HEK293 (cell line): ENCODE measurements around the gene UBR1.
"Not testable (repeated sequence)": the region's sequence is repeated elsewhere in the genome, so short reads cannot be mapped to it uniquely, and the experiment has no call there.

Source experiments
- CTCF ChIA-PET: fragments of 350-600 bp; formaldehyde crosslinking; extraction: SDS; loops from one replicate; lab custom pipeline; 2021; ENCODE audit warnings: antibody characterized with exemption; lab: Yijun Ruan, JAX
- POLR2A ChIA-PET: fragments of 300-600 bp; formaldehyde crosslinking; extraction: SDS; loops from one replicate; lab custom pipeline; 2020; ENCODE audit warnings: antibody characterized with exemption, inconsistent platforms; lab: Yijun Ruan, JAX
- H3K27ac ChIP-seq: fragments of 200-500 bp; sonication (Bioruptor generic); 2 replicates; pipeline ENCODE4 v1.5.1; 2014; ENCODE audit warnings: low read depth, low read length, control low read depth, inconsistent platforms; ENCODE audit errors: extremely low read depth
- H3K36me3 ChIP-seq, 2 experiments: fragments of 200-500 bp in 1 of 2; sonication (Bioruptor generic) in 1 of 2; 1 replicate in 1 of 2; 2 replicates in 1 of 2; pipeline ENCODE4 v1.5.1; 2014 to 2017; ENCODE audit warnings: inconsistent platforms in 2 of 2, low read length in 2 of 2; ENCODE audit not compliant: control insufficient read depth in 2 of 2, insufficient read depth in 1 of 2
- H3K4me1 ChIP-seq: fragments of 200-500 bp; sonication (Bioruptor generic); 2 replicates; pipeline ENCODE4 v1.5.1; 2014; ENCODE audit warnings: mild to moderate bottlenecking, low read length, inconsistent platforms; ENCODE audit not compliant: control insufficient read depth, insufficient read depth
- H3K4me3 ChIP-seq: 2 replicates; pipeline ENCODE4 v1.5.1; 2011; ENCODE audit warnings: low read depth, mild to moderate bottlenecking, control low read depth, low read length, moderate library complexity
- H3K9me3 ChIP-seq: fragments of 200-500 bp; sonication (Bioruptor generic); 2 replicates; pipeline ENCODE4 v1.5.1; 2014; ENCODE audit warnings: low read depth, low read length, inconsistent platforms; ENCODE audit not compliant: control insufficient read depth, insufficient read depth
- GLIS1 ChIP-seq: fragments of 450-650 bp; formaldehyde crosslinking; IDR thresholded peaks from 2 replicates; pipeline ENCODE4 v1.5.1; 2016; ENCODE audit warnings: missing biosample characterization, missing genetic modification characterization
- KLF10 ChIP-seq: fragments of 450-650 bp; IDR thresholded peaks from 2 replicates; pipeline ENCODE4 v1.5.1; 2018; ENCODE audit warnings: missing biosample characterization, mild to moderate bottlenecking, missing genetic modification characterization
- MEIS1 ChIP-seq: sonication (generic); formaldehyde crosslinking; IDR thresholded peaks from 2 replicates; pipeline ENCODE4 v1.8.1; 2022; ENCODE audit warnings: missing genetic modification reagents, mild to moderate bottlenecking, borderline replicate concordance
- ZBTB1 ChIP-seq: fragments of 450-650 bp; formaldehyde crosslinking; IDR thresholded peaks from 2 replicates; pipeline ENCODE4 v1.5.1; 2016; ENCODE audit warnings: missing biosample characterization, missing genetic modification characterization
- ZFP3 ChIP-seq: fragments of 450-650 bp; formaldehyde crosslinking; IDR thresholded peaks from 2 replicates; pipeline ENCODE4 v1.5.1; 2016; ENCODE audit warnings: low read depth, missing biosample characterization, missing genetic modification characterization
- ZNF146 ChIP-seq: fragments of 450-650 bp; formaldehyde crosslinking; IDR thresholded peaks from 2 replicates; pipeline ENCODE4 v1.5.1; 2016; ENCODE audit warnings: missing biosample characterization, missing genetic modification characterization
- ZNF174 ChIP-seq: fragments of 450-650 bp; formaldehyde crosslinking; IDR thresholded peaks from 2 replicates; pipeline ENCODE4 v1.5.0; 2017; ENCODE audit warnings: missing biosample characterization, mild to moderate bottlenecking, missing genetic modification characterization
- ZNF202 ChIP-seq: fragments of 450-650 bp; formaldehyde crosslinking; IDR thresholded peaks from 2 replicates; pipeline ENCODE4 v1.5.1; 2016; ENCODE audit warnings: missing biosample characterization, missing genetic modification characterization, borderline replicate concordance
- ZNF335 ChIP-seq: fragments of 450-650 bp; formaldehyde crosslinking; conservative IDR thresholded peaks from 2 replicates; pipeline ENCODE4 v1.5.1; 2016; ENCODE audit warnings: missing biosample characterization, missing genetic modification characterization
- ZNF354C ChIP-seq: fragments of 450-650 bp; formaldehyde crosslinking; IDR thresholded peaks from 2 replicates; pipeline ENCODE4 v1.5.1; 2016; ENCODE audit warnings: missing biosample characterization, missing genetic modification characterization, low read depth, borderline replicate concordance
- ZNF391 ChIP-seq: fragments of 450-650 bp; formaldehyde crosslinking; IDR thresholded peaks from 2 replicates; pipeline ENCODE4 v1.5.1; 2016; ENCODE audit warnings: low read depth, missing biosample characterization, missing genetic modification characterization, borderline replicate concordance
- ZNF473 ChIP-seq: fragments of 450-650 bp; formaldehyde crosslinking; IDR thresholded peaks from 2 replicates; pipeline ENCODE4 v1.5.1; 2017; ENCODE audit warnings: missing biosample characterization, missing genetic modification characterization
- ZNF549 ChIP-seq: fragments of 450-650 bp; IDR thresholded peaks from 2 replicates; pipeline ENCODE4 v1.5.1; 2018; ENCODE audit warnings: missing biosample characterization, missing genetic modification characterization, mild to moderate bottlenecking, inconsistent platforms, moderate library complexity
- ZNF561 ChIP-seq: fragments of 450-650 bp; IDR thresholded peaks from 2 replicates; pipeline ENCODE4 v1.5.1; 2018; ENCODE audit warnings: missing biosample characterization, missing genetic modification characterization, borderline replicate concordance
- ZNF571 ChIP-seq: fragments of 450-650 bp; formaldehyde crosslinking; IDR thresholded peaks from 2 replicates; pipeline ENCODE4 v1.5.0; 2017; ENCODE audit warnings: missing biosample characterization, missing genetic modification characterization
- ZNF664 ChIP-seq: fragments of 450-650 bp; formaldehyde crosslinking; IDR thresholded peaks from 2 replicates; pipeline ENCODE4 v1.5.1; 2016; ENCODE audit warnings: missing biosample characterization, missing genetic modification characterization
- ZNF704 ChIP-seq: fragments of 450-650 bp; formaldehyde crosslinking; IDR thresholded peaks from 2 replicates; pipeline ENCODE4 v1.5.1; 2016; ENCODE audit warnings: missing biosample characterization, missing genetic modification characterization
- ZNF791 ChIP-seq: fragments of 450-650 bp; formaldehyde crosslinking; IDR thresholded peaks from 2 replicates; pipeline ENCODE4 v1.5.1; 2016; ENCODE audit warnings: missing biosample characterization, missing genetic modification characterization
- TF ChIP-seq, protein P1 (sequence below): fragments of 450-650 bp; formaldehyde crosslinking; IDR thresholded peaks from 2 replicates; pipeline ENCODE4 v1.5.1; 2017; ENCODE audit warnings: missing biosample characterization, mild to moderate bottlenecking, missing genetic modification characterization, moderate library complexity

Gene UBR1

GRCh38 chr15:43041085-43041484 is 64.8 kb downstream of the UBR1 start:
- POLR2A ChIA-PET, CTCF ChIA-PET, H3K4me3 ChIP-seq, H3K27ac ChIP-seq, H3K4me1 ChIP-seq, H3K9me3 ChIP-seq: not testable (repeated sequence)
- peak; percentile 29; the same call in 1 of the 2 replicates for TF ChIP-seq ZNF202 (tag by site-specific recombination)
- TF ChIP-seq ZNF146 (tag by site-specific recombination): peak; percentile 93
- peaks cover 4 to 42% of the 10 kb centered on the region in 2 experiments for H3K36me3 ChIP-seq

- POLR2A ChIA-PET, CTCF ChIA-PET: not testable (repeated sequence)
Observed at GRCh38 chr15:43035240-43035639, 70.6 kb downstream of the UBR1 start.

DNA sequence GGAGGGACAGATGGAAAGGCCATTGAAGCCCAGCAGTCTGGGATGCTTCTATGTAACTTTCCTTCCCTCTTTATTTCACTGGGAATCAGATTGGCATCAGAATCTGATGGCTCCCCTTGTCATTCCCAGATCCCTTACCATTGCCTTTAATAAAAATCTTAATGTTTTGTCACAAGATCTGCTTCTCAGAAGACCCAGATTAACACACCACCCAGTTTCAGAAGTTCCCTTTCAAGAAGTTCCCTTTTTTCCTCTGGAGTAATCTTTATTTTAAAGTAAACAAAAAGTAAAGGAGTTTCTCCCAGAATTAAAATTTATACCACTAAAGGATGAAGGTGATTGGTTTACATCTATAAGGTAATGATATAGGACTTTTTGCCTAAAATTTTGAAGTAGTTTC is 76.4 kb downstream of the UBR1 start:
- H3K27ac ChIP-seq: no peak overlapping the region
- TF ChIP-seq ZNF473 (tag by site-specific recombination): no peak
- no peak for TF ChIP-seq ZNF791 (tag by site-specific recombination)
- no peak for TF ChIP-seq ZNF561 (tag by site-specific recombination)
- TF ChIP-seq, all 188 proteins: peak for 0
- Histone ChIP-seq H3K4me3 (no peak overlapping the region), H3K36me3 (peaks cover 15 to 52% of the 10 kb centered on the region in 2 experiments), H3K9me3 (no peaks in the 10 kb centered on the region), H3K4me1 (no peaks in the 10 kb centered on the region)
- CTCF ChIA-PET: no interaction called here
- POLR2A ChIA-PET: no interaction called here

More at GRCh38 chr15:43035240-43035639, 70.6 kb downstream of the UBR1 start:
- H3K9me3 ChIP-seq, H3K4me3 ChIP-seq, H3K27ac ChIP-seq, H3K4me1 ChIP-seq: not testable (repeated sequence)
- H3K36me3 ChIP-seq: peaks cover 14 to 23% of the 10 kb centered on the region in 2 experiments

DNA sequence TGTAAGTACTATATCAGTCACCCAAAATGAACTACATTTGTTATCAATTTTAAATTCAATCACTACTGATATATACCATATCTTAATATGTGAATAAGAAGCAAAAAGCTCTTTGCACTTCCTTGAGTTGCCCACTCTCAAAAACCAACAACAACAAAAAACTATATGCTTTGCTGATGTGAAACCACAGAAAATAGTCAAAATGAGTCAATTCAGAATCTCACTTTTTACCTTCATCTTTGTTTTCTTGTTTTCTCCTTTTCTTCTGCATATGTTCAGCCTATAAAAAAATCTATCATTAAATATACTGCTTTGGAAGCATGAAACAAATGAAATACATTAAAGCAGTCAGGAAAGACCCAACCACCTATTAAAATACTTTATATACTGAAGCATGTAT is 80.7 kb downstream of the UBR1 start:
- TF ChIP-seq ZNF354C (tag by site-specific recombination): no peak
- no peak for TF ChIP-seq ZNF335 (tag by site-specific recombination)
- no peak for TF ChIP-seq ZFP3 (tag by site-specific recombination)
- TF ChIP-seq ZNF549 (tag by site-specific recombination): no peak
- TF ChIP-seq ZNF571 (tag by site-specific recombination): no peak
- TF ChIP-seq ZNF704 (tag by site-specific recombination): no peak
- TF ChIP-seq GLIS1: no peak
- no peak for TF ChIP-seq ZNF391 (tag by site-specific recombination)
- TF ChIP-seq MEIS1 (CRISPR knock-in tag): no peak
- no peak for TF ChIP-seq ZNF174 (tag by site-specific recombination)
- no peak for TF ChIP-seq ZBTB1
- TF ChIP-seq ZNF664 (tag by site-specific recombination): no peak
- TF ChIP-seq KLF10 (tag by site-specific recombination): no peak
- TF ChIP-seq, protein P1, sequence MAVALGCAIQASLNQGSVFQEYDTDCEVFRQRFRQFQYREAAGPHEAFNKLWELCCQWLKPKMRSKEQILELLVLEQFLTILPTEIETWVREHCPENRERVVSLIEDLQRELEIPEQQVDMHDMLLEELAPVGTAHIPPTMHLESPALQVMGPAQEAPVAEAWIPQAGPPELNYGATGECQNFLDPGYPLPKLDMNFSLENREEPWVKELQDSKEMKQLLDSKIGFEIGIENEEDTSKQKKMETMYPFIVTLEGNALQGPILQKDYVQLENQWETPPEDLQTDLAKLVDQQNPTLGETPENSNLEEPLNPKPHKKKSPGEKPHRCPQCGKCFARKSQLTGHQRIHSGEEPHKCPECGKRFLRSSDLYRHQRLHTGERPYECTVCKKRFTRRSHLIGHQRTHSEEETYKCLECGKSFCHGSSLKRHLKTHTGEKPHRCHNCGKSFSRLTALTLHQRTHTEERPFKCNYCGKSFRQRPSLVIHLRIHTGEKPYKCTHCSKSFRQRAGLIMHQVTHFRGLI (tag by site-specific recombination): no peak
- Histone ChIP-seq H3K9me3 (no peaks in the 10 kb centered on the region), H3K4me3 (no peak overlapping the region), H3K27ac (no peak overlapping the region), H3K36me3 (peaks cover 11 to 68% of the 10 kb centered on the region in 2 experiments; a peak in 2 of 3 replicates), H3K4me1 (no peaks in the 10 kb centered on the region)
- POLR2A ChIA-PET: no interaction called here
- CTCF ChIA-PET: no interaction called here

DNA sequence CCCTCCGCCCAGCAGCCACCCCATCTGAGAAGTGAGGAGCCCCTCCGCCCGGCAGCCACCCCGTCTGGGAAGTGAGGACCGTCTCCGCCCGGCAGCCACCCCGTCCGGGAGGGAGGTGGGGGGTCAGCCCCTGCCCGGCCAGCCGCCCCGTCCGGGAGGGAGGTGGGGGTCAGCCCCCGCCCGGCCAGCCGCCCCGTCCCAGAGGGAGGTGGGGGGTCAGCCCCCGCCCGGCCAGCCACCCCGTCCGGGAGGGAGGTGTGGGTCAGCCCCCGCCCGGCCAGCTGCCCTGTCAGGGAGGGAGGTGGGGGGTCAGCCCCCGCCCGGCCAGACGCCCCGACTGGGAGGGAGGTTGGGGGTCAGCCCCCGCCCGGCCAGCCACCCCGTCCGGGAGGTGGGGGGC is 91.2 kb downstream of the UBR1 start:
- POLR2A ChIA-PET, H3K27ac ChIP-seq, H3K4me1 ChIP-seq, H3K9me3 ChIP-seq, H3K4me3 ChIP-seq, CTCF ChIA-PET: not testable (repeated sequence)
- peaks cover 7 to 39% of the 10 kb centered on the region in 2 experiments for H3K36me3 ChIP-seq
